ENCODE measurements around the gene OR11A1. TPM values are rescaled to one million over a fixed set of nuclear protein-coding genes. Genes with fewer than 3 reads are reported as not detected.

OR11A1 gene
- polyA plus RNA-seq, 1 of the 3 experiments (the other 2 are of a cell fraction), result not detected

GRCh38 chr6:29462022-29462421, 5.2 kb upstream of the OR11A1 start:
- H4K20me1 ChIP-seq (ENCODE audit: insufficient read depth), result no peaks in the 10 kb centered on the region
- CTCF ChIA-PET, result no interaction called here
- no peaks in the 10 kb centered on the region for H3K36me3 ChIP-seq (replicated peaks in 1 of 2; ENCODE audit: control insufficient read depth in 1 of 2, insufficient read depth in 2 of 2, low read length in 1 of 2)
- H2AFZ ChIP-seq (ENCODE audit: low read depth), result no peak overlapping the region
- H3K4me1 ChIP-seq (ENCODE audit: control insufficient read depth in 1 of 2, insufficient read depth in 2 of 2, low read depth in 1 of 2, low read length in 1 of 2), result no peaks in the 10 kb centered on the region; a peak in 1 of 4 replicates
- H3K9ac ChIP-seq, result no peak overlapping the region
- DNase-seq, result no peak
- H3K79me2 ChIP-seq (ENCODE audit: insufficient read depth), result no peaks in the 10 kb centered on the region
- H3K27me3 ChIP-seq (ENCODE audit: insufficient read depth), result peaks cover 28% of the 10 kb centered on the region; the same call in 1 of the 2 replicates
- no peak for TF ChIP-seq MAX (IDR thresholded peaks at IDR 0.05; ENCODE audit: low read depth)
- TF ChIP-seq, protein P1, sequence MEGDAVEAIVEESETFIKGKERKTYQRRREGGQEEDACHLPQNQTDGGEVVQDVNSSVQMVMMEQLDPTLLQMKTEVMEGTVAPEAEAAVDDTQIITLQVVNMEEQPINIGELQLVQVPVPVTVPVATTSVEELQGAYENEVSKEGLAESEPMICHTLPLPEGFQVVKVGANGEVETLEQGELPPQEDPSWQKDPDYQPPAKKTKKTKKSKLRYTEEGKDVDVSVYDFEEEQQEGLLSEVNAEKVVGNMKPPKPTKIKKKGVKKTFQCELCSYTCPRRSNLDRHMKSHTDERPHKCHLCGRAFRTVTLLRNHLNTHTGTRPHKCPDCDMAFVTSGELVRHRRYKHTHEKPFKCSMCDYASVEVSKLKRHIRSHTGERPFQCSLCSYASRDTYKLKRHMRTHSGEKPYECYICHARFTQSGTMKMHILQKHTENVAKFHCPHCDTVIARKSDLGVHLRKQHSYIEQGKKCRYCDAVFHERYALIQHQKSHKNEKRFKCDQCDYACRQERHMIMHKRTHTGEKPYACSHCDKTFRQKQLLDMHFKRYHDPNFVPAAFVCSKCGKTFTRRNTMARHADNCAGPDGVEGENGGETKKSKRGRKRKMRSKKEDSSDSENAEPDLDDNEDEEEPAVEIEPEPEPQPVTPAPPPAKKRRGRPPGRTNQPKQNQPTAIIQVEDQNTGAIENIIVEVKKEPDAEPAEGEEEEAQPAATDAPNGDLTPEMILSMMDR (IDR thresholded peaks at IDR 0.05), result no peak
- TF ChIP-seq, protein P2, sequence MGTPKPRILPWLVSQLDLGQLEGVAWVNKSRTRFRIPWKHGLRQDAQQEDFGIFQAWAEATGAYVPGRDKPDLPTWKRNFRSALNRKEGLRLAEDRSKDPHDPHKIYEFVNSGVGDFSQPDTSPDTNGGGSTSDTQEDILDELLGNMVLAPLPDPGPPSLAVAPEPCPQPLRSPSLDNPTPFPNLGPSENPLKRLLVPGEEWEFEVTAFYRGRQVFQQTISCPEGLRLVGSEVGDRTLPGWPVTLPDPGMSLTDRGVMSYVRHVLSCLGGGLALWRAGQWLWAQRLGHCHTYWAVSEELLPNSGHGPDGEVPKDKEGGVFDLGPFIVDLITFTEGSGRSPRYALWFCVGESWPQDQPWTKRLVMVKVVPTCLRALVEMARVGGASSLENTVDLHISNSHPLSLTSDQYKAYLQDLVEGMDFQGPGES (IDR thresholded peaks at IDR 0.05; ENCODE audit: low read depth, low read length), result no peak
- H3K4me3 ChIP-seq (ENCODE audit: low read depth in 2 of 2, low read length in 1 of 2), result no peak overlapping the region
- no peaks in the 10 kb centered on the region for H3K9me3 ChIP-seq
- POLR2A ChIA-PET, result no interaction called here
- H3K4me2 ChIP-seq, result no peak overlapping the region
- H3K27ac ChIP-seq (ENCODE audit: low read depth in 2 of 2, low read length in 1 of 2), result no peak overlapping the region
- no peaks in the 10 kb centered on the region for H3F3A ChIP-seq (replicated peaks; ENCODE audit: insufficient read depth)
- H3K9me2 ChIP-seq, result no peaks in the 10 kb centered on the region
- 9% methylated on average over 4 of the region's 6 CpGs for WGBS (ENCODE audit: low lambda C conversion rate)

- H3K9ac ChIP-seq, result no peak overlapping the region
- H4K20me1 ChIP-seq (ENCODE audit: insufficient read depth), result no peaks in the 10 kb centered on the region
- H3K4me2 ChIP-seq, result no peak overlapping the region
- H3K79me2 ChIP-seq (ENCODE audit: insufficient read depth), result no peaks in the 10 kb centered on the region
- H3K27ac ChIP-seq (ENCODE audit: low read depth in 2 of 2, low read length in 1 of 2), result no peak overlapping the region
- no peak overlapping the region for H3K4me3 ChIP-seq (ENCODE audit: low read depth in 2 of 2, low read length in 1 of 2)
- H3K9me2 ChIP-seq, result no peaks in the 10 kb centered on the region
- DNase-seq, result no peak
- peaks cover 28% of the 10 kb centered on the region; the same call in 1 of the 2 replicates for H3K27me3 ChIP-seq (ENCODE audit: insufficient read depth)
- ChIA-PET POLR2A (no interaction called here), CTCF (no interaction called here)
- no peaks in the 10 kb centered on the region for H3F3A ChIP-seq (replicated peaks; ENCODE audit: insufficient read depth)
- H3K9me3 ChIP-seq, result no peaks in the 10 kb centered on the region
- H3K4me1 ChIP-seq (ENCODE audit: control insufficient read depth in 1 of 2, insufficient read depth in 2 of 2, low read depth in 1 of 2, low read length in 1 of 2), result no peaks in the 10 kb centered on the region; a peak in 1 of 4 replicates
- no peaks in the 10 kb centered on the region for H3K36me3 ChIP-seq (replicated peaks in 1 of 2; ENCODE audit: control insufficient read depth in 1 of 2, insufficient read depth in 2 of 2, low read length in 1 of 2)
- H2AFZ ChIP-seq (ENCODE audit: low read depth), result no peak overlapping the region
- WGBS (ENCODE audit: low lambda C conversion rate), result 2% methylated on average over 5 of the region's 5 CpGs
- no peak for TF ChIP-seq CHD2 (IDR thresholded peaks at IDR 0.05; ENCODE audit: low read length, partially characterized antibody)
- TF ChIP-seq RFX5 (IDR thresholded peaks at IDR 0.05; ENCODE audit: low read length), result no peak
- no peak for TF ChIP-seq NFIC (IDR thresholded peaks at IDR 0.05; ENCODE audit: borderline replicate concordance)
- TF ChIP-seq ELF1 (IDR thresholded peaks at IDR 0.05), result no peak
- TF ChIP-seq MXI1 (IDR thresholded peaks at IDR 0.05; ENCODE audit: low read depth, low read length), result no peak
- TF ChIP-seq, protein P3, sequence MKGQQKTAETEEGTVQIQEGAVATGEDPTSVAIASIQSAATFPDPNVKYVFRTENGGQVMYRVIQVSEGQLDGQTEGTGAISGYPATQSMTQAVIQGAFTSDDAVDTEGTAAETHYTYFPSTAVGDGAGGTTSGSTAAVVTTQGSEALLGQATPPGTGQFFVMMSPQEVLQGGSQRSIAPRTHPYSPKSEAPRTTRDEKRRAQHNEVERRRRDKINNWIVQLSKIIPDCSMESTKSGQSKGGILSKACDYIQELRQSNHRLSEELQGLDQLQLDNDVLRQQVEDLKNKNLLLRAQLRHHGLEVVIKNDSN (IDR thresholded peaks at IDR 0.05; ENCODE audit: borderline replicate concordance, low read depth), result no peak
- TF ChIP-seq, protein P4, sequence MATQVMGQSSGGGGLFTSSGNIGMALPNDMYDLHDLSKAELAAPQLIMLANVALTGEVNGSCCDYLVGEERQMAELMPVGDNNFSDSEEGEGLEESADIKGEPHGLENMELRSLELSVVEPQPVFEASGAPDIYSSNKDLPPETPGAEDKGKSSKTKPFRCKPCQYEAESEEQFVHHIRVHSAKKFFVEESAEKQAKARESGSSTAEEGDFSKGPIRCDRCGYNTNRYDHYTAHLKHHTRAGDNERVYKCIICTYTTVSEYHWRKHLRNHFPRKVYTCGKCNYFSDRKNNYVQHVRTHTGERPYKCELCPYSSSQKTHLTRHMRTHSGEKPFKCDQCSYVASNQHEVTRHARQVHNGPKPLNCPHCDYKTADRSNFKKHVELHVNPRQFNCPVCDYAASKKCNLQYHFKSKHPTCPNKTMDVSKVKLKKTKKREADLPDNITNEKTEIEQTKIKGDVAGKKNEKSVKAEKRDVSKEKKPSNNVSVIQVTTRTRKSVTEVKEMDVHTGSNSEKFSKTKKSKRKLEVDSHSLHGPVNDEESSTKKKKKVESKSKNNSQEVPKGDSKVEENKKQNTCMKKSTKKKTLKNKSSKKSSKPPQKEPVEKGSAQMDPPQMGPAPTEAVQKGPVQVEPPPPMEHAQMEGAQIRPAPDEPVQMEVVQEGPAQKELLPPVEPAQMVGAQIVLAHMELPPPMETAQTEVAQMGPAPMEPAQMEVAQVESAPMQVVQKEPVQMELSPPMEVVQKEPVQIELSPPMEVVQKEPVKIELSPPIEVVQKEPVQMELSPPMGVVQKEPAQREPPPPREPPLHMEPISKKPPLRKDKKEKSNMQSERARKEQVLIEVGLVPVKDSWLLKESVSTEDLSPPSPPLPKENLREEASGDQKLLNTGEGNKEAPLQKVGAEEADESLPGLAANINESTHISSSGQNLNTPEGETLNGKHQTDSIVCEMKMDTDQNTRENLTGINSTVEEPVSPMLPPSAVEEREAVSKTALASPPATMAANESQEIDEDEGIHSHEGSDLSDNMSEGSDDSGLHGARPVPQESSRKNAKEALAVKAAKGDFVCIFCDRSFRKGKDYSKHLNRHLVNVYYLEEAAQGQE (IDR thresholded peaks at IDR 0.05; ENCODE audit: low read depth, low read length), result no peak
- TF ChIP-seq MAX (IDR thresholded peaks at IDR 0.05; ENCODE audit: low read depth), result no peak
- no peak for TF ChIP-seq TEAD4 (IDR thresholded peaks at IDR 0.05; ENCODE audit: borderline replicate concordance, insufficient read depth)
- no peak for TF ChIP-seq JUND (IDR thresholded peaks at IDR 0.05)
- TF ChIP-seq MEF2A (IDR thresholded peaks at IDR 0.05; ENCODE audit: borderline replicate concordance, low read depth), result no peak
- no peak for TF ChIP-seq NRF1 (IDR thresholded peaks at IDR 0.05; ENCODE audit: low read depth, low read length)
- no peak for TF ChIP-seq RXRA (IDR thresholded peaks at IDR 0.05; ENCODE audit: borderline replicate concordance, low read depth)
- no peak for TF ChIP-seq GABPA (IDR thresholded peaks at IDR 0.05; ENCODE audit: low read depth)
- no peak for TF ChIP-seq EZH2phosphoT487 (IDR thresholded peaks at IDR 0.05; ENCODE audit: borderline replicate concordance, low read depth)
- TF ChIP-seq SIN3A (IDR thresholded peaks at IDR 0.05; ENCODE audit: borderline replicate concordance, low read depth, low read length), result no peak
Observed at GRCh38 chr6:29461021-29461814, 4.3 kb upstream of the OR11A1 start.

Data from SK-N-SH (cell line).